H9 (cell line): ENCODE data around the gene TGFBR1. TPM values are rescaled to one million over a fixed set of nuclear protein-coding genes. Genes with fewer than 3 reads are reported as not detected.

ENCODE experiments used
- DNase-seq: peaks from one replicate; pipeline ENCODE4 v3.0.0-alpha.2; 2017
- H2AFZ ChIP-seq: one replicate; pipeline ENCODE4 v1.6.1; 2013; ENCODE audit warnings: mild to moderate bottlenecking, low read length, control low read depth, moderate library complexity
- H2AK5ac ChIP-seq: 2 replicates; pipeline ENCODE4 v1.6.1; 2013; ENCODE audit warnings: low read length, control low read depth, mixed read lengths; ENCODE audit not compliant: insufficient read length
- H2BK120ac ChIP-seq: one replicate; pipeline ENCODE4 v1.6.1; 2013; ENCODE audit warnings: low read depth, mild to moderate bottlenecking, low read length, control low read depth, inconsistent platforms; ENCODE audit not compliant: poor library complexity, severe bottlenecking
- H2BK12ac ChIP-seq: 2 replicates; pipeline ENCODE4 v1.6.1; 2013; ENCODE audit warnings: low read length, control low read depth, mixed read lengths, low read depth; ENCODE audit not compliant: insufficient read length
- H2BK15ac ChIP-seq: 2 replicates; pipeline ENCODE4 v1.6.1; 2013; ENCODE audit warnings: low read depth, low read length, control low read depth
- H2BK20ac ChIP-seq: one replicate; pipeline ENCODE4 v1.6.1; 2013; ENCODE audit warnings: low read depth, mild to moderate bottlenecking, low read length, control low read depth, inconsistent platforms; ENCODE audit not compliant: poor library complexity, severe bottlenecking
- H2BK5ac ChIP-seq: 2 replicates; pipeline ENCODE4 v1.6.1; 2013; ENCODE audit warnings: low read length, control low read depth, mixed read lengths; ENCODE audit not compliant: insufficient read length
- H3K14ac ChIP-seq: 2 replicates; pipeline ENCODE4 v1.6.1; 2013; ENCODE audit warnings: low read length, control low read depth; ENCODE audit not compliant: insufficient read depth
- H3K18ac ChIP-seq: 2 replicates; pipeline ENCODE4 v1.6.1; 2013; ENCODE audit warnings: low read depth, mild to moderate bottlenecking, mixed read lengths, low read length, control low read depth; ENCODE audit not compliant: insufficient read length
- H3K23ac ChIP-seq: 2 replicates; pipeline ENCODE4 v1.6.1; 2013; ENCODE audit warnings: low read length, control low read depth, mixed read lengths, low read depth; ENCODE audit not compliant: insufficient read length
- H3K23me2 ChIP-seq: 2 replicates; pipeline ENCODE4 v1.6.1; 2013; ENCODE audit warnings: low read depth, mild to moderate bottlenecking, mixed read lengths, low read length, control low read depth; ENCODE audit not compliant: insufficient read length, poor library complexity, severe bottlenecking
- H3K27ac ChIP-seq: 2 replicates; pipeline ENCODE4 v1.5.1; 2013; ENCODE audit warnings: low read length, control low read depth, mixed read lengths, low read depth; ENCODE audit not compliant: insufficient read length
- H3K27me3 ChIP-seq: 2 replicates; pipeline ENCODE4 v1.6.1; 2013; ENCODE audit warnings: low read length, control low read depth, inconsistent platforms; ENCODE audit not compliant: insufficient read depth
- H3K4ac ChIP-seq: 2 replicates; pipeline ENCODE4 v1.6.1; 2013; ENCODE audit warnings: low read depth, mild to moderate bottlenecking, control low read depth, inconsistent platforms, low read length, moderate library complexity
- H3K4me1 ChIP-seq: 2 replicates; pipeline ENCODE4 v1.6.1; 2013; ENCODE audit warnings: low read length, control low read depth, inconsistent platforms; ENCODE audit not compliant: insufficient read depth
- H3K4me2 ChIP-seq: 2 replicates; pipeline ENCODE4 v1.6.1; 2013; ENCODE audit warnings: low read length, control low read depth, mixed read lengths; ENCODE audit not compliant: insufficient read length, insufficient read depth
- H3K56ac ChIP-seq: 2 replicates; pipeline ENCODE4 v1.6.1; 2013; ENCODE audit warnings: low read depth, mild to moderate bottlenecking, mixed read lengths, low read length, control low read depth; ENCODE audit not compliant: insufficient read length
- H3K79me1 ChIP-seq: 2 replicates; pipeline ENCODE4 v1.6.1; 2013; ENCODE audit warnings: low read depth, mild to moderate bottlenecking, moderate library complexity, low read length, control low read depth, inconsistent platforms; ENCODE audit not compliant: insufficient read depth, poor library complexity, severe bottlenecking
- H3K79me2 ChIP-seq: 2 replicates; pipeline ENCODE4 v1.6.1; 2013; ENCODE audit warnings: low read length, control low read depth, inconsistent platforms; ENCODE audit not compliant: insufficient read depth
- H3K9ac ChIP-seq: 2 replicates; pipeline ENCODE4 v1.6.1; 2013; ENCODE audit warnings: low read length, control low read depth, mixed read lengths; ENCODE audit not compliant: insufficient read length; ENCODE audit errors: extremely low read depth
- H3K9me3 ChIP-seq: one replicate; pipeline ENCODE4 v1.6.1; 2013; ENCODE audit warnings: low read depth, low read length, inconsistent platforms; ENCODE audit not compliant: control insufficient read depth
- H3T11ph ChIP-seq: one replicate; pipeline ENCODE4 v1.6.1; 2013; ENCODE audit warnings: mild to moderate bottlenecking, low read length, control low read depth, inconsistent platforms
- H4K20me1 ChIP-seq: one replicate; pipeline ENCODE4 v1.6.1; 2013; ENCODE audit not compliant: control insufficient read depth, insufficient read length, insufficient read depth
- H4K5ac ChIP-seq: 2 replicates; pipeline ENCODE4 v1.6.1; 2013; ENCODE audit warnings: low read depth, mild to moderate bottlenecking, mixed read lengths, low read length, control low read depth; ENCODE audit not compliant: insufficient read length
- H4K8ac ChIP-seq: replicated peaks from 2 replicates; pipeline ENCODE4 v1.6.1; 2013; ENCODE audit warnings: low read length, control low read depth, mixed read lengths, low read depth; ENCODE audit not compliant: insufficient read length
- H4K91ac ChIP-seq: 2 replicates; pipeline ENCODE4 v1.6.1; 2013; ENCODE audit warnings: low read depth, mild to moderate bottlenecking, moderate library complexity, mixed read lengths, low read length, control low read depth; ENCODE audit not compliant: insufficient read length
- H3K27ac Mint-ChIP-seq, 3 experiments: 2 replicates in 2 of 3; 3 replicates in 1 of 3; pipeline ENCODE4 v1.8.0; 2020 to 2021; ENCODE audit warnings: mixed read lengths in 3 of 3, mild to moderate bottlenecking in 1 of 3, moderate library complexity in 1 of 3
- H3K27me3 Mint-ChIP-seq: 2 replicates; pipeline ENCODE4 v1.8.0; 2021; ENCODE audit warnings: low read depth, mild to moderate bottlenecking, moderate library complexity, mixed read lengths
- H3K36me3 Mint-ChIP-seq, 3 experiments: 2 replicates in 2 of 3; 3 replicates in 1 of 3; pipeline ENCODE4 v1.8.0; 2020 to 2021; ENCODE audit warnings: low read depth in 3 of 3, mixed read lengths in 3 of 3; ENCODE audit not compliant: insufficient read depth in 1 of 3
- H3K4me1 Mint-ChIP-seq, 2 experiments: 2 replicates each; pipeline ENCODE4 v1.8.0; 2020; ENCODE audit warnings: mixed read lengths in 2 of 2
- H3K4me3 Mint-ChIP-seq, 2 experiments: 2 replicates in 1 of 2; 3 replicates in 1 of 2; pipeline ENCODE4 v1.8.0; 2020 to 2021; ENCODE audit warnings: mild to moderate bottlenecking in 2 of 2, mixed read lengths in 2 of 2, moderate library complexity in 1 of 2
- H3K9me3 Mint-ChIP-seq, 2 experiments: 2 replicates in 1 of 2; 3 replicates in 1 of 2; pipeline ENCODE4 v1.8.0; 2020; ENCODE audit warnings: mild to moderate bottlenecking in 2 of 2, mixed read lengths in 2 of 2, moderate library complexity in 1 of 2
- WGBS: extraction: QIAGEN DNeasy Blood & Tissue Kit; methylation state at CpG from one replicate; pipeline ENCODE4 v1.1.7; 2013; ENCODE audit warnings: missing lambda C conversion rate, low lambda C conversion rate, mixed read lengths; ENCODE audit not compliant: insufficient read length; ENCODE audit errors: extremely low coverage; 5-methylcytosine and 5-hydroxymethylcytosine counted together
- total RNA-seq: library from RNA; stranded (reverse); gene quantifications from 2 replicates; pipeline ENCODE4 v1.2.1, GENCODE V29; 2021
- TF ChIP-seq, protein P1 (sequence below): fragments of 200-600 bp; sonication (generic); conservative IDR thresholded peaks from 3 replicates; pipeline ENCODE4 v1.8.0; 2021; ENCODE audit warnings: antibody characterized with exemption, mild to moderate bottlenecking

TGFBR1 gene
- total RNA-seq, 1 experiment from 2014 or later: 59.3 TPM

DNA sequence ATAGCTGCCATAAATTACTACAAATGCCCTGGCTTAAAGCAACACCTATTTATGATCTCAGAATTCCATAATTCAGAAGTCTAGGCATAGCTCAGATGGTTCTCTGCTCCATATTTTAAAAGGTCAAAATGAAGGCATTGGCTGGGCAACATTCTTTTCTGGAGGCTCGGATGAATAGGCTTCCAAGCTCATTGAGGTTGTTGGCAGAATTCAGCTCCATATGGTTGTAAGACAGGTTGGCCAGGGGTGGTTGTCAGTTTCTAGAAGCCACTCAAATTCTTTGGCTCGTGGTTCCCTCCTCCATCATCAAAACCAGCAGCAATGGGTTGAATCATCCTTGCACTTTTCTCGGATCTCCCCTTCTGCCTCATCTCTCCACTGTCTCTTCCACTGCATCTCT, 49.4 kb downstream of the TGFBR1 start:
- Histone ChIP-seq H3K27ac (no peak overlapping the region), H4K20me1 (no peaks in the 10 kb centered on the region), H3K79me1 (no peaks in the 10 kb centered on the region), H3K4me2 (no peak overlapping the region), H2BK20ac (no peak overlapping the region), H3K9me3 (no peaks in the 10 kb centered on the region), H3K4me1 (no peaks in the 10 kb centered on the region), H2BK5ac (no peak overlapping the region), H2BK15ac (no peak overlapping the region), H4K91ac (no peak overlapping the region), H2BK12ac (no peak overlapping the region), H4K8ac (no peak overlapping the region), H3K18ac (no peak overlapping the region), H3K14ac (no peak overlapping the region), H4K5ac (no peak overlapping the region), H3T11ph (no peak overlapping the region), H3K9ac (no peak overlapping the region), H3K23me2 (no peaks in the 10 kb centered on the region), H3K56ac (no peak overlapping the region), H3K79me2 (no peaks in the 10 kb centered on the region), H2AFZ (no peak overlapping the region), H2BK120ac (no peak overlapping the region), H3K4ac (no peak overlapping the region), H2AK5ac (no peak overlapping the region), H3K23ac (no peak overlapping the region), H3K27me3 (no peaks in the 10 kb centered on the region)
- Mint-ChIP-seq H3K4me1 (peaks cover 2 to 9% of the 10 kb centered on the region in 2 experiments; a peak in 3 of 4 replicates), H3K27me3 (no peaks in the 10 kb centered on the region), H3K9me3 (no peaks in the 10 kb centered on the region), H3K27ac (no peak overlapping the region), H3K36me3 (peaks cover 0 to 15% (median 3%) of the 10 kb centered on the region in 3 experiments; a peak in 5 of 7 replicates), H3K4me3 (no peak overlapping the region)
- TF ChIP-seq, protein P1, sequence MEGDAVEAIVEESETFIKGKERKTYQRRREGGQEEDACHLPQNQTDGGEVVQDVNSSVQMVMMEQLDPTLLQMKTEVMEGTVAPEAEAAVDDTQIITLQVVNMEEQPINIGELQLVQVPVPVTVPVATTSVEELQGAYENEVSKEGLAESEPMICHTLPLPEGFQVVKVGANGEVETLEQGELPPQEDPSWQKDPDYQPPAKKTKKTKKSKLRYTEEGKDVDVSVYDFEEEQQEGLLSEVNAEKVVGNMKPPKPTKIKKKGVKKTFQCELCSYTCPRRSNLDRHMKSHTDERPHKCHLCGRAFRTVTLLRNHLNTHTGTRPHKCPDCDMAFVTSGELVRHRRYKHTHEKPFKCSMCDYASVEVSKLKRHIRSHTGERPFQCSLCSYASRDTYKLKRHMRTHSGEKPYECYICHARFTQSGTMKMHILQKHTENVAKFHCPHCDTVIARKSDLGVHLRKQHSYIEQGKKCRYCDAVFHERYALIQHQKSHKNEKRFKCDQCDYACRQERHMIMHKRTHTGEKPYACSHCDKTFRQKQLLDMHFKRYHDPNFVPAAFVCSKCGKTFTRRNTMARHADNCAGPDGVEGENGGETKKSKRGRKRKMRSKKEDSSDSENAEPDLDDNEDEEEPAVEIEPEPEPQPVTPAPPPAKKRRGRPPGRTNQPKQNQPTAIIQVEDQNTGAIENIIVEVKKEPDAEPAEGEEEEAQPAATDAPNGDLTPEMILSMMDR: no peak
- WGBS: no CpG with 5 or more reads among the region's 3 CpGs
- DNase-seq: no peak
